GM23248 (cell line): ENCODE data around the gene ALK. TPM values are rescaled to one million over a fixed set of nuclear protein-coding genes. Genes with fewer than 3 reads are reported as not detected.

Experiments
- DNase-seq: peaks from one replicate; pipeline ENCODE4 v3.0.0-alpha.2; 2015
- H2AFZ ChIP-seq: fragments of 200-600 bp; sonication (generic); 2 replicates; pipeline ENCODE4 v1.6.1; 2016; ENCODE audit warnings: antibody characterized with exemption
- H3F3A ChIP-seq: fragments of 200-600 bp; sonication (generic); 2 replicates; pipeline ENCODE4 v1.6.1; 2016; ENCODE audit warnings: mild to moderate bottlenecking, antibody characterized with exemption, mixed run types; ENCODE audit not compliant: insufficient read depth
- H3K27ac ChIP-seq: fragments of 200-600 bp; sonication (generic); 2 replicates; pipeline ENCODE4 v1.5.1; 2016; ENCODE audit warnings: mild to moderate bottlenecking
- H3K27me3 ChIP-seq: fragments of 200-600 bp; sonication (generic); replicated peaks from 2 replicates; pipeline ENCODE4 v1.6.1; 2016; ENCODE audit warnings: mild to moderate bottlenecking; ENCODE audit not compliant: insufficient read depth
- H3K36me3 ChIP-seq: fragments of 200-600 bp; sonication (generic); 2 replicates; pipeline ENCODE4 v1.6.1; 2016; ENCODE audit warnings: low read depth, mild to moderate bottlenecking
- H3K4me1 ChIP-seq: fragments of 200-600 bp; sonication (generic); 2 replicates; pipeline ENCODE4 v1.6.1; 2016; ENCODE audit warnings: mild to moderate bottlenecking; ENCODE audit not compliant: insufficient read depth
- H3K4me2 ChIP-seq: fragments of 200-600 bp; sonication (generic); one replicate; pipeline ENCODE4 v1.6.1; 2016; ENCODE audit warnings: mild to moderate bottlenecking; ENCODE audit not compliant: unreplicated experiment
- H3K4me3 ChIP-seq: fragments of 200-600 bp; sonication (generic); 2 replicates; pipeline ENCODE4 v1.5.1; 2016; ENCODE audit warnings: mild to moderate bottlenecking
- H3K79me2 ChIP-seq: fragments of 200-600 bp; sonication (generic); 2 replicates; pipeline ENCODE4 v1.6.1; 2016; ENCODE audit warnings: mild to moderate bottlenecking; ENCODE audit not compliant: insufficient read depth
- H3K9ac ChIP-seq: fragments of 200-600 bp; sonication (generic); 2 replicates; pipeline ENCODE4 v1.6.1; 2016; ENCODE audit warnings: mild to moderate bottlenecking
- H3K9me2 ChIP-seq: fragments of 200-600 bp; sonication (generic); 2 replicates; pipeline ENCODE4 v1.6.1; 2016; ENCODE audit warnings: mixed run types, mild to moderate bottlenecking, moderate library complexity; ENCODE audit not compliant: insufficient read depth
- H3K9me3 ChIP-seq: fragments of 200-600 bp; sonication (generic); one replicate; pipeline ENCODE4 v1.6.1; 2017; ENCODE audit warnings: low read depth
- H4K20me1 ChIP-seq: fragments of 200-600 bp; sonication (generic); 2 replicates; pipeline ENCODE4 v1.6.0; 2016; ENCODE audit not compliant: insufficient read depth
- EZH2 ChIP-seq: fragments of 200-600 bp; sonication (generic); IDR thresholded peaks from 2 replicates; pipeline ENCODE4 v1.6.1; 2018; ENCODE audit warnings: antibody characterized with exemption, mild to moderate bottlenecking; ENCODE audit not compliant: insufficient read depth, poor library complexity, severe bottlenecking
- EZH2phosphoT487 ChIP-seq: fragments of 200-600 bp; sonication (generic); IDR thresholded peaks from 2 replicates; pipeline ENCODE4 v1.6.1; 2018; ENCODE audit warnings: antibody characterized with exemption, moderate library complexity, mild to moderate bottlenecking, low read depth; ENCODE audit not compliant: insufficient read depth
- WGBS, 2 experiments: methylation state at CpG; one replicate each; pipeline ENCODE4 v1.1.6; 2015 to 2017; ENCODE audit warnings: low lambda C conversion rate in 2 of 2, low coverage in 1 of 2; ENCODE audit errors: missing lambda C conversion rate in 2 of 2; 5-methylcytosine and 5-hydroxymethylcytosine counted together
- in situ Hi-C: fragments of 300-500 bp; cut with MboI; formaldehyde crosslinking; loops from 2 replicates; pipeline ENCODE4 v1.15.0; 2020
- polyA plus RNA-seq: library from polyadenylated mRNA; unstranded; fragments of >200 nt; fragmentation: Nextera tagmentation; extraction: Ambion mirVana; gene quantifications from 2 replicates; pipeline ENCODE4 v1.2.1, GENCODE V29; 2016
- total RNA-seq: library from RNA; depleted of rRNA; stranded (reverse); fragments of >200 nt; shearing (Covaris generic); gene quantifications from 2 replicates; pipeline ENCODE4 v1.2.3, GENCODE V29; 2014

ALK gene
- total and polyA plus RNA-seq, 2 experiments from 2014 or later, result under 0.01 to 0.05 TPM

- in situ Hi-C loops, result no loop called here
- Histone ChIP-seq H3F3A (no peaks in the 10 kb centered on the region), H2AFZ (no peak overlapping the region), H3K4me3 (no peak overlapping the region), H3K4me2 (no peak overlapping the region), H4K20me1 (no peaks in the 10 kb centered on the region), H3K36me3 (no peaks in the 10 kb centered on the region), H3K9me2 (no peaks in the 10 kb centered on the region), H3K79me2 (no peaks in the 10 kb centered on the region), H3K9me3 (no peaks in the 10 kb centered on the region), H3K27ac (no peak overlapping the region), H3K9ac (no peak overlapping the region), H3K4me1 (peaks cover 6% of the 10 kb centered on the region; the same call in 1 of the 2 replicates), H3K27me3 (no peaks in the 10 kb centered on the region)
- DNase-seq, result peak; percentile 28
- no peak for TF ChIP-seq EZH2
- no peak for TF ChIP-seq EZH2phosphoT487
- WGBS, 2 experiments, result 31 to 33% methylated on average over 4 of the region's 4 CpGs
Observed at GRCh38 chr2:29487967-29488555, 433.3 kb downstream of the ALK start.

DNA sequence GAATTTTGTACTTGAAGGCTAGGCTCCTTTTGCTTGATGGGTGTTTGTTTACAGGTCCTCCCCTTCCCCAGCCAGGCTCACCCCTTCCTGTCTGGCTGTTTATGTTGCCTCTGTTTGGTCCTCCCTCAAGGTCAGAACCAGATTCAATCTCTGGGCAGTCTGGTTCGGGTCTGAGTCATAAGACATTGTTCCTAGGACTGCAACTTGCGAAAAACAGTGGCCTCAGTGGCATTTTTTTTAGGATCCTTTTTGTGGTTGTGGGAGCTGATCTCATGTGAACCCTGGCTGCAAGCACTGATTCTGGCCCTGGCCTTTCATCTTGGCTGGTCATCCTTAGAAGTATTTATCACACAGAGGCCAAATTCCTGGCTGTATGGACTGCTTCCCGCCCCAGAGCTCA is 435.8 kb downstream of the ALK start:
- 39 to 49% methylated on average over 3 of the region's 3 CpGs for WGBS, 2 experiments
- Histone ChIP-seq H3K9me2 (no peaks in the 10 kb centered on the region), H3K4me2 (no peak overlapping the region), H3K9me3 (no peaks in the 10 kb centered on the region), H3F3A (no peaks in the 10 kb centered on the region), H4K20me1 (no peaks in the 10 kb centered on the region), H3K27me3 (no peaks in the 10 kb centered on the region), H3K9ac (no peak overlapping the region), H2AFZ (no peak overlapping the region), H3K4me1 (peaks cover 6% of the 10 kb centered on the region; the same call in 1 of the 2 replicates), H3K79me2 (no peaks in the 10 kb centered on the region), H3K4me3 (no peak overlapping the region), H3K36me3 (no peaks in the 10 kb centered on the region), H3K27ac (no peak overlapping the region)
- TF ChIP-seq EZH2phosphoT487 (no peak), EZH2 (no peak)
- DNase-seq, result no peak
- in situ Hi-C loops, result no loop called here

GRCh38 chr2:29485117-29485516 is 436.3 kb downstream of the ALK start:
- Histone ChIP-seq H3K79me2 (no peaks in the 10 kb centered on the region), H3K27me3 (no peaks in the 10 kb centered on the region), H3K9me3 (no peaks in the 10 kb centered on the region), H3K27ac (no peak overlapping the region), H3F3A (no peaks in the 10 kb centered on the region), H3K4me1 (peaks cover 6% of the 10 kb centered on the region; the same call in 1 of the 2 replicates), H3K4me3 (no peak overlapping the region), H3K9me2 (no peaks in the 10 kb centered on the region), H3K36me3 (no peaks in the 10 kb centered on the region), H4K20me1 (no peaks in the 10 kb centered on the region), H2AFZ (no peak overlapping the region), H3K9ac (no peak overlapping the region), H3K4me2 (no peak overlapping the region)
- in situ Hi-C loops, result no loop called here
- TF ChIP-seq EZH2phosphoT487, result no peak
- no peak for TF ChIP-seq EZH2
- DNase-seq, result no peak

- Histone ChIP-seq H3K9me2 (no peaks in the 10 kb centered on the region), H3K4me1 (0 out of 2 replicates have a peak, but pooled peaks cover under 1% of the 10 kb centered on the region), H3F3A (no peaks in the 10 kb centered on the region), H3K4me3 (no peak overlapping the region), H3K79me2 (no peaks in the 10 kb centered on the region), H4K20me1 (no peaks in the 10 kb centered on the region), H3K36me3 (no peaks in the 10 kb centered on the region), H3K4me2 (no peak overlapping the region), H3K27ac (no peak overlapping the region), H3K9me3 (no peaks in the 10 kb centered on the region), H2AFZ (no peak overlapping the region), H3K27me3 (0 out of 2 replicates have a peak, but pooled peaks cover 4% of the 10 kb centered on the region), H3K9ac (no peak overlapping the region)
- TF ChIP-seq EZH2, result no peak
- no peak for TF ChIP-seq EZH2phosphoT487
- WGBS, 2 experiments, result 59 to 60% methylated on average over 3 of the region's 3 CpGs
- in situ Hi-C loops, result no loop called here
- no peak for DNase-seq
Observed at GRCh38 chr2:29482867-29483266, 438.5 kb downstream of the ALK start.
